Upper lobe of left lung (tissue), 4 donors: ENCODE measurements around the gene BOD1L2.

Source experiments
- EP300 ChIP-seq, 4 donors: sonication (generic); formaldehyde crosslinking; IDR thresholded peaks; one replicate each; pipeline ENCODE4 v1.5.1; 2017; ENCODE audit warnings: antibody characterized with exemption in 4 of 4, control low read depth in 2 of 4
- POLR2A ChIP-seq, 4 donors: fragments of 450-650 bp; IDR thresholded peaks; one replicate each; pipeline ENCODE4 v1.5.1; 2016 to 2017; ENCODE audit warnings: antibody characterized with exemption in 4 of 4, mild to moderate bottlenecking in 2 of 4
- POLR2AphosphoS5 ChIP-seq, 2 donors: sonication (generic); formaldehyde crosslinking; IDR thresholded peaks; one replicate each; pipeline ENCODE4 v1.5.1; 2017; ENCODE audit warnings: antibody characterized with exemption in 2 of 2
- TF ChIP-seq, protein P1 (sequence below), 6 experiments: fragments of 450-650 bp in 4 of 6; fragments of 200-600 bp in 2 of 6; sonication (generic) in 2 of 6; IDR thresholded peaks; one replicate each; pipeline ENCODE4 v1.5.1; 2016 to 2019; ENCODE audit warnings: antibody characterized with exemption in 6 of 6

DNA sequence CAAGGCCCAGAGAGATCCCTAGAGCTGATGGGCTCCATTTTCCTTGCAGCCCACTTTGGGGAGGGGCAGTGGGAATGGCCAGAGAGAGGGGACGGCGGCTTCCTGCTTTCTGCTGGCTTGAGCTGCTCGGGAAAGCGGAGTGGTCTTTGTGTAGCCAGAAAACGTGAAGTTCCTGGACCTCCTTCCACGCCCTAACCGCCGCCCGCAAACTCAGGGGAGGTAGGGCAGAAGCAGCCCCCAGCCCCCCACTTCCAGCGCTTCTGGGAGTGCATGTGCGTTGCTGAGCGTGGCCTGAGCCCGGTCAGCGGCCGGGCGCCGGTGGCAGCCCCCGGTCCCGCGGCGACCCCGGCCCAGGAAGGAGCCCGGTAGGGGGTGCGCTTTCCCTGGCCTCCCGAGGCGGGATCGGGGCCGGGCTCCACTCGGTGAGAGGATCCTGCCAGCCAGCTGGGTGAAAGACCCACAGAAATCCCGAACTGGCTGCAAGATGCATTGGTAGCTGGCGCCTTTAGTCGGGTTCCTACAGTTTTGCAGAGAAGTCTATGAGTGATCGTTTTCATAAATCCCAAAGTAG is 25.3 kb upstream of the BOD1L2 start:
- TF ChIP-seq, protein P1, sequence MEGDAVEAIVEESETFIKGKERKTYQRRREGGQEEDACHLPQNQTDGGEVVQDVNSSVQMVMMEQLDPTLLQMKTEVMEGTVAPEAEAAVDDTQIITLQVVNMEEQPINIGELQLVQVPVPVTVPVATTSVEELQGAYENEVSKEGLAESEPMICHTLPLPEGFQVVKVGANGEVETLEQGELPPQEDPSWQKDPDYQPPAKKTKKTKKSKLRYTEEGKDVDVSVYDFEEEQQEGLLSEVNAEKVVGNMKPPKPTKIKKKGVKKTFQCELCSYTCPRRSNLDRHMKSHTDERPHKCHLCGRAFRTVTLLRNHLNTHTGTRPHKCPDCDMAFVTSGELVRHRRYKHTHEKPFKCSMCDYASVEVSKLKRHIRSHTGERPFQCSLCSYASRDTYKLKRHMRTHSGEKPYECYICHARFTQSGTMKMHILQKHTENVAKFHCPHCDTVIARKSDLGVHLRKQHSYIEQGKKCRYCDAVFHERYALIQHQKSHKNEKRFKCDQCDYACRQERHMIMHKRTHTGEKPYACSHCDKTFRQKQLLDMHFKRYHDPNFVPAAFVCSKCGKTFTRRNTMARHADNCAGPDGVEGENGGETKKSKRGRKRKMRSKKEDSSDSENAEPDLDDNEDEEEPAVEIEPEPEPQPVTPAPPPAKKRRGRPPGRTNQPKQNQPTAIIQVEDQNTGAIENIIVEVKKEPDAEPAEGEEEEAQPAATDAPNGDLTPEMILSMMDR (IDR thresholded peaks at IDR 0.05) = no peak
- TF ChIP-seq POLR2AphosphoS5 (IDR thresholded peaks at IDR 0.05) (no peak), POLR2A (IDR thresholded peaks at IDR 0.05) (no peak), EP300 (IDR thresholded peaks at IDR 0.05) (no peak)
